Uterus (tissue), 2 donors: ENCODE results near the gene ST3GAL5.

ENCODE experiments used
- CTCF ChIP-seq, 4 experiments: fragments of 200-600 bp in 2 of 4; fragments of 450-650 bp in 2 of 4; sonication (generic) in 2 of 4; IDR thresholded peaks; one replicate each; pipeline ENCODE4 v1.5.1; 2016 to 2019; ENCODE audit warnings: antibody characterized with exemption in 4 of 4, mild to moderate bottlenecking in 2 of 4, moderate library complexity in 1 of 4
- POLR2A ChIP-seq, 2 donors: fragments of 450-650 bp; IDR thresholded peaks; one replicate each; pipeline ENCODE4 v1.6.1; 2016; ENCODE audit warnings: antibody characterized with exemption in 2 of 2, mild to moderate bottlenecking in 1 of 2, moderate library complexity in 1 of 2

GRCh38 chr2:85846411-85846810 lies 42.4 kb downstream of the ST3GAL5 start:
- TF ChIP-seq CTCF (IDR thresholded peaks at IDR 0.05) = no peak
- TF ChIP-seq POLR2A (IDR thresholded peaks at IDR 0.05) = no peak
